ENCODE results near the gene ZFYVE9.
"Not testable (repeated sequence)": the region's sequence is repeated elsewhere in the genome, so short reads cannot be mapped to it uniquely, and the experiment has no call there.

ZFYVE9 gene

DNA sequence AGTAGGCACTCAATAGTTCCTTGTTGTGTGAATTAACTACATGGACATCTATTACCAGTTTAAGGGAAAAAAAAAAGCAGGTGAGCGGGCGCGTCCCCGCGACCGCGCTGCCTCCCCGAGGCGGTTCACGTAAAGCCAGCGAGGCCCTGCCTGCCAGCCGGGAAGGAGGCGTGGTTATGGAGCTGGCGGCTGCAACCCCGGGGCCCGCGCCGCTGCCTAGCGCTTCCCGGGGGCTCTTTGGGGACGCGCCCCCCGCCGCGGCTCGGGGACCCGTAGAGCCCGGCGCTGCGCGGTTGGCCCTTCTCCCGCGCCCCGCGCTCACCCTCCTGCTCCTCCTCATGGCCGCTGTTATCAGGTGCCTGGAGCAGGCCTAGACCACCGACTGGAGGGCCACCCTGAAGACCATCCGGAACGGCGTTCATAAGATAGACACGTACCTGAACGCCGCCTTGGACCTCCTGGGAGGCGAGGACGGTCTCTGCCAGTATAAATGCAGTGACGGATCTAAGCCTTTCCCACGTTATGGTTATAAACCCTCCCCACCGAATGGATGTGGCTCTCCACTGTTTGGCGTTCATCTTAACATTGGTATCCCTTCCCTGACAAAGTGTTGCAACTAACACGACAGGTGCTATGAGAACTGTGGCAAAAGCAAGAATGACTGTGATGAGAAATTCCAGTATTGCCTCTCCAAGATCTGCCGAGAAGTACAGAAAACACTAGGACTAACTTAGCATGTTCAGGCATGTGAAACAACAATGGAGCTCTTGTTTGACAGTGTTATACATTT is 226.7 kb downstream of the ZFYVE9 start:
- peak; percentile 52 for DNase-seq (ENCODE audit: low spot score)

DNA sequence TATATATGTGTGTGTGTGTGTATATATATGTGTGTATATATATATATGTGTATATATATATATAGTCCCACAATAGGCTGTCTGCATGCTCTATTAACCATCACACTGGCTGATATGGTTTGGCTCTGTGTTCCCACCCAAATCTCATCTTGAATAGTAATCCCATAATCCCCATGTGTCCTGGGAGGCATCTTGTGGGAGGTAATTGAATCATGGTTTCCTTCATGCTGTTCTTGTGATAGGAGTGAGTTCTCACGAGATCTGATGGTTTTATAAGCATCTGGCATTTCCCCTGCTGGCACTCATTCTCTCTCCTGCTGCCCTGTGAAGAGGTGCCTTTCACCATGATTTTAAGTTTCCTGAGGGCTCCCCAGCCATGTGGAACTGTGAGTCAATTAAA is 228.0 kb downstream of the ZFYVE9 start:
- not testable (repeated sequence) for DNase-seq (ENCODE audit: low spot score)

DNA sequence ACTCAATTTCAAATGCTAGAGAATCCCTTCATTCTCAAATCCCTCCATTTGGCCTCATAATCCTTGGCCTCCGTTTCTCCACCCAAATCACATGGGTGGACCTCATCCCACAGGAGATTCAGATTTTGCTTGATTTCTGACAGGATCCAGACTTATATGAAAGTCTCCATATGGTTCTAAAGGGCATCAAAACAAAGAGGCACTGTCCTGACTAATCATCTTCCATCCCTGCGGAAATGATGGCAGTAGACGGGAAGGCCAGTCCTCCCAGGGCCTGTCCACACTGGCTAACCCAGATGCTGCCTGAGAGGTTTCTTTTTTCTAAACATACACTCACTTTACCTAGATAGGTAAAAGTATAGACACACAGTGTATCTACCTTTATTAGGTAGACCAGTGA is 243.5 kb downstream of the ZFYVE9 start:
- DNase-seq (ENCODE audit: low spot score): no peak

DNA sequence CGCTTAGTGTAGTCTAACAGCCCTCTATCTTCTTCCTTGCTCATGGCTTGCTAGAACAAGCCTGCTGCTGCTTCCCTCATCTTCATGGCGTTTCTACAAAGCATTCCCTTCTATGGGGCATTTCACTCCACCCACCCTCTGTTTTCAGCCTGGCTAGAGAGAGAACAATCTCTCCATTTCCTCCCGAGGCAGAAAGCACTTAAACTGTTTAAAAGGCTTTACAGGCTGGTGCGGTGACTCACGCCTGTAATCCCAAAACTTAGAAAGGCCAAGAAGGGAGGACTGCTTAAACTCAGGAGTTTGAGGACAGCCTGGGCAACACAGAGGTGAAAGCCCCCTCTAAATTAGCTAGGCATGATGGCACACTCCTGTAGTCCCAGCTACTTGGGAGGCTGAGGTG is 244.6 kb downstream of the ZFYVE9 start:
- no peak for DNase-seq (ENCODE audit: low spot score)

DNA sequence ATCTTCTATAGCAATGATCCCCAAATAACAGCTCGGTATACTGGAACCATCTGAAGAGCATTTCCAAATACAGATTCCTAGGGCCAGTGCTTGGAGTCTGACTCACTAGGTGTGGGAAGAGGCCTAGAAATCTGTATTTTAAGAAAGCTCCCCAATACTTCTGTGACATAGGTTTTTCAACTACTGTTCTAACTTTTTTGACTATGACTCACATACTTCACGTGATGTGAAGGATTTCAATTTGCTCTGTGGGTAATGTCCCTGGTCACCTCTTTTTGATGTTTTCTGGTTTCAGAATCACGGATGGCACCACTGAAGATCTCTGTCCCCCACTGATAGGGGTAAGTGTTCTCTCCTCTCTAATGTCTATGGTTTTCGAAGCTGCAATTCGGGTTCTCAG is 251.3 kb downstream of the ZFYVE9 start:
- no peak for DNase-seq (ENCODE audit: low spot score)
